SJCRH30 (cell line): ENCODE data around the gene TMEM151A. TPM values are rescaled to one million over a fixed set of nuclear protein-coding genes. Genes with fewer than 3 reads are reported as not detected.
"Not testable (repeated sequence)": the region's sequence is repeated elsewhere in the genome, so short reads cannot be mapped to it uniquely, and the experiment has no call there.

Source experiments
- DNase-seq, 2 experiments: peaks; one replicate each; pipeline ENCODE4 v3.0.0-alpha.2; 2015 to 2020
- H3K27ac ChIP-seq: fragments of 250-450 bp; sonication (Bioruptor Pico); 2 replicates; pipeline ENCODE4 v1.5.1; 2020; ENCODE audit warnings: mild to moderate bottlenecking, moderate library complexity
- H3K27me3 ChIP-seq: fragments of 250-450 bp; sonication (Bioruptor Pico); 2 replicates; pipeline ENCODE4 v1.5.1; 2020; ENCODE audit warnings: mild to moderate bottlenecking, moderate library complexity
- H3K36me3 ChIP-seq: fragments of 250-450 bp; sonication (Bioruptor Pico); 2 replicates; pipeline ENCODE4 v1.5.1; 2020; ENCODE audit warnings: mild to moderate bottlenecking, moderate library complexity
- H3K4me1 ChIP-seq: fragments of 250-450 bp; sonication (Bioruptor Pico); 2 replicates; pipeline ENCODE4 v1.5.1; 2020; ENCODE audit warnings: mild to moderate bottlenecking, moderate library complexity
- H3K4me3 ChIP-seq: fragments of 250-450 bp; sonication (Bioruptor Pico); 2 replicates; pipeline ENCODE4 v1.5.1; 2020; ENCODE audit warnings: mild to moderate bottlenecking, moderate library complexity
- H3K9me3 ChIP-seq: fragments of 250-450 bp; sonication (Bioruptor Pico); replicated peaks from 2 replicates; pipeline ENCODE4 v1.5.1; 2020; ENCODE audit warnings: mild to moderate bottlenecking, moderate library complexity
- total RNA-seq: library from RNA; depleted of rRNA; stranded (reverse); fragments of >200 nt; shearing (Covaris generic); gene quantifications from 2 replicates; pipeline ENCODE4 v1.2.3, GENCODE V29; 2014; rRNA removed

TMEM151A gene
- total RNA-seq = not detected in 2 replicates

DNA sequence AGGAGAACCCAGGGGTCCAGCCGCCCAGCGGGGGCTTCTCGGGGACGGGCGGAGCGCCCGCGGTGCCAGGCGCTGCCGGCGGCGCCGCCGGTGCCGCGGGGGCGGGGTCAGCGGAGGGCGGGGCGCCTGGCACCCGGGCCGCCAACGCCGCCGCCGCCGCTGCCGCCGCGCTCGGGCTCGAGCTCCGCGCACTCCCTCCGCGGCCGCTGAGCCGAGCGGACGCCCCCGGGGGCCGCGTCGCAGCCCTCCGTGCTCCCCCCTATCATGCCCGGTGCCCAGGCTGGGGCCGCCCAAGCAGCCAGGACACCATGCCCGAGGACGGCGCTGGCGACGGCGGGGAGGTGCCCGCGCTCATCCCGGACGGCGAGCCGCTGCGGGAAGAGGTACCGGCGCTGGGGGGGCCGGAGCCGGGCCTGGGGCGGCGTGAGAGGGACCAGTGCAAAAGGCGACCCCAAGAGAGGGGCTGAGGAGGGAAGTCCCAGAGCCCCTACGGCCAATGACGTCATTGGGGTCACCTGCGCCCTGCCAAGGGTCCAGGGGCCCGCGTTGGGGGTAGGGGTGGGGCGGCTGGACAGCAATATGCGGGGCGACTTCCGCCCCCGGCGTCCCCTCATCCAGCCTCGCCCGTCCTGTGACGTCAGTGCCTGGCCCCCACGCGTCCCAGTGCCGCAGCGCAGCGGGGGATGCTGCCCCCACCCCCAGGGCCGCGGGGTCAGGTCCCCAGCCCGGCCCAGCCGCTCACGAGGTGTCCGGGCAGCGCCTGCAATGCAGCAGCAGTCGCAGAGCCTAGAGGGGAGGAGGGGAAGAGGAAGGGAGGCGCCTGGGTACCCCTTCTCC, at the start of gene TMEM151A:
Gene TMEM151A (plus strand): TSS at position 189 of the 837 bp plus-strand sequence. CDS start 120 bp downstream, at position 309.
- Histone ChIP-seq H3K36me3 (no peaks in the 10 kb centered on the region), H3K9me3 (no peaks in the 10 kb centered on the region), H3K4me3 (no peak within 1 kb of the TSS), H3K27ac (no peak within 1 kb of the TSS), H3K4me1 (peaks cover 4% of the 10 kb centered on the region; the same call in 1 of the 2 replicates), H3K27me3 (no peaks in the 10 kb centered on the region)
- no peak for DNase-seq

DNA sequence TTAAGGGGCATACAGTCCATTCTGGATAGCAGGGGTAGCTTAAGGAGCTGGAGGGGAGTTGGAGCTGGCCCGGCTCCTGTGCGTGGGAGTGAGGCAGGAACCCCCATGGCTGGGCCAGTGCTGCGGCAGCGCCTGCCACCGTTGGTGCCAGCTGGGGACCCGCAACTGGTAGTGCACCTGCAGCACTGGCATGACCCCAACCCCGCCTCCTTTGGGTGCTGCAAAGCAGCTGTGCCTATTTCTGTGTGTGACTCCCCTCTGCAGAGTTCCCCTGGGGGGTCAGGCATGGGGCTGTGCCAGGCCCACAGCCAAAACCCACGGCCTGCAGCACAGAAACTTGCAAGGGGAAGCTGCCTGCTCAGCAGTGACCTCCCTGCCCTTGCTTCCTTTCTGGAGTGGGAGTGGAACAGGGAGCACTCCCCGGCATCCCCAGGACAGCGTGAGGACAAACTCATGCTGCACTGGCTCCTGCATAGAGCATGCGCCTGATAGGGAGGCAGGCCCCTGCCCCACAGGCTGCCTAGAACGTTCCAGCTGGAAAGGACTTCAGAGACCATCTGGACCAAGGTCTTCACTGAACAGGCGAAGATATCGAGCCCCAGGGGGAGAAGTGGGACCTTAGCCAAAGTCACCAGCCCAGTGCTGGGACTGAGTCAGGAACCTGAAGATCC, 49.5 kb upstream of the TMEM151A start:
- DNase-seq = no peak
- Histone ChIP-seq H3K9me3 (no peaks in the 10 kb centered on the region), H3K4me1 (no peaks in the 10 kb centered on the region), H3K36me3 (no peaks in the 10 kb centered on the region), H3K27me3 (no peaks in the 10 kb centered on the region), H3K27ac (no peak overlapping the region), H3K4me3 (no peak overlapping the region)

DNA sequence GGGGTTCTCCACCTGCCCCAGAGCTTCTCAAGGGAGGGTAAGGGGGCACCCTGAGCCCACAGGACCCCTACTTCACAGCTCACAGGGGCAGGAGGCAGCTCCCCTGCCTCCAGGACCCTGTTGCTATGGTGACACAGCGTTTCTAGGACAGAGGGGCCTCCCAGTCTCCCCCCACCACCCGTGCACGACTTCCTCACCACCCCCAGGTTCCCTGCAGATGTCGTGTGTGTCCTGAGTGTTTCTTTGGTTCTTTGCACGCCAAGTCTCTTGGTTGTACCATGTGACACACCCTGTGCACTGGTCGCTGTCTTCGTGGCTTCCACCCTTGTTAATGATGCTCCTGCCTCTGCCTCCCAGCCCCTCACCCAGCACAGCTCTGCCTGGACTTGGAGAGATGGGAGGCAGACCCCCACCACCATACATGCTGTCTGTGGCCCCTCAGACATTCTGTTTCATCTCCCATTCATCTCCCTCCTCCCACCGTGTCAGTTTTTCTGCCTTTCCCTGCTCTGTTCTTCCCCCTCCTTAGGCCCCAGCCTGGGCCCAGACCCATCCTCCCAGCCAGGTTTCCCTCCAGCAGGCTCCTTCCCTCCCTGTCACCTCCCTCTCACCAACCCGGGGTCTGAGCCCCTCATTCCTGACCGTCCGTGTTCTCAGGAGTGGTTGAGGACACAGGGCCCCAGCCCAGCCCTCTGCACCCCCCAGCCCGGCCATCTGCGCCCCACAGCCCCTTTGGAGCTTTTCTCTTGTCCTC, 47.7 kb upstream of the TMEM151A start:
- Histone ChIP-seq H3K4me3 (no peak overlapping the region), H3K36me3 (no peaks in the 10 kb centered on the region), H3K4me1 (no peaks in the 10 kb centered on the region), H3K27me3 (no peaks in the 10 kb centered on the region), H3K9me3 (no peaks in the 10 kb centered on the region), H3K27ac (no peak overlapping the region)
- DNase-seq = no peak

DNA sequence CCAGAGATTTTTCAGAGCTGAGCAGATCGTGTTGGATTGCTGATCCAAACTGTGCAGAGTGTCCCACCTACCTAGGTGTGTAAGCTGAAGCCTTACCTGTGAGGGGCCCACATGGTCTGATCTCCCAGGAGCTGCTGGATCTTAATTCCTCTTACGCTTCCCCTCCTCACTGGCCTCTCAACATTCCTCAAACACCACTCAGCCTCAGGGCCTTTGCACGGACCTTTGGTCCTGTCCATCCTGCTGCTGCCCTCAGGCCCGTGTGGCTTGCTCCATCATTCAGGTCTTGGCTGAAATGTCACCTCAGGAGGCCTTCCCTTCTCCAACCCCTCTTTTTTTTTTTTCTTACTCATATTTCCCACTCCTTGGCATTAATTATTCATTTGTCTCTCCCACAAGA, 44.4 kb upstream of the TMEM151A start:
- Histone ChIP-seq H3K4me3 (no peak overlapping the region), H3K27me3 (no peaks in the 10 kb centered on the region), H3K36me3 (no peaks in the 10 kb centered on the region; the same call in 1 of the 2 replicates), H3K9me3 (no peaks in the 10 kb centered on the region), H3K27ac (no peak overlapping the region), H3K4me1 (no peaks in the 10 kb centered on the region)
- no peak for DNase-seq

DNA sequence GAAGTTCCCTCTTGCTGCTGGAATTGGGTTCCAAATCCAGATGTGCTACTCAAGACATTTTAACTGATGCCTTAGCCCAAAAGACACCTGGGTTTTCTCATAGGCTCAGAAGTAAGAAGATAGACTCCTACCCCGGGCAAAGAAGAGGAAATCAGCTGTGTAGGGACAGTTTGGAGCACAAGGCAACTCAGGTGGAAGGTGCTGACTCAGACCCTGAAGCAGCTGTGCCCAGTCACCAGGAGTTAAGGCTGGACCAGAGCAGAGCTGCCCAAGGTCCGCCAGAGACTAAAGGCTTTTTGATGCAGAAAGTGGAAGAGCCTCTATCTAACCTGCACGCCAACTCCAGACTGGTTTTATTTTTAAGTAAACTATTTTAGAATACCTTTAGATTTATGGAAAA, 43.9 kb upstream of the TMEM151A start:
- Histone ChIP-seq H3K27me3 (no peaks in the 10 kb centered on the region), H3K4me3 (no peak overlapping the region), H3K4me1 (no peaks in the 10 kb centered on the region), H3K9me3 (no peaks in the 10 kb centered on the region), H3K27ac (no peak overlapping the region), H3K36me3 (no peaks in the 10 kb centered on the region; the same call in 1 of the 2 replicates)
- no peak for DNase-seq

DNA sequence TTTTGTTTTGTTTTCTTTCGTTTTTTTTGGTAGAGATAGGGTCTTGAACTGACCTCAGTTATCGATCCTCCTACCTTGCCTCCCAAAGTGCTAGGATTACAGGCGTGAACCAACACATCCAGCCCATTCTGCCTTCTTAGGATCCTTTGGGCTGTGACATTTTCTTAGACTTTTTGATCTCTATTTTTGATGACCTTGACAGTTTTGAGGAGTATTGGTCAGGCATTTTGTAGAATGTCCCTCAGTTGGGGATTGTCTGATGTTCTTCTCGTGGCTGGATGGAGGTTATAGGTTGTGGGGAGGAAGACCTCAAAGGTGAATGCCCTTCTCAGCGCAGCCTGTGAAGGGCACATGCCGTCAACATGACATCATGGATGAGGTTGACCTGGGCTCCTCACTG, 42.8 kb upstream of the TMEM151A start:
- H3K4me1 ChIP-seq = no peaks in the 10 kb centered on the region
- H3K4me3 ChIP-seq = no peak overlapping the region
- DNase-seq = no peak
- no peak overlapping the region for H3K27ac ChIP-seq
- H3K36me3 ChIP-seq = no peaks in the 10 kb centered on the region; the same call in 1 of the 2 replicates
- H3K9me3 ChIP-seq = no peaks in the 10 kb centered on the region
- no peaks in the 10 kb centered on the region for H3K27me3 ChIP-seq

DNA sequence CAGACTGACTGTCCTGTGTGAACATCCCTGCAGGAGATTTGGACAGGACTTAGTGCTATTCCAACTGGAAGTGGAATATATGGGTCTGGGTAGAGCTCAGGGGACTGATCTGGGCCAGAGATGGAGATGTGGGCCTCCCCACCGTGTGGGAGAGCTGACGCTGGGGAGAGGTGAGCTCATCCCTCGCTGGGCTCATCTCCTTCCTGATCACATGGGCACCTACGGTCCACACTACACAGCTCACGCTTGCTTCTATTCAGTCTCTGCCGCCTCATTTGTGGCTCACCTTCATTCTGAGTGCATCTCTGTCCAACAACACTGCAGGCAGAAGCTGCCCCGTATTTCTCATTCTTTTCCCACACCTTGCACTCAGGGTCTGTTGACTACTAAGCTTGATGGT, 39.9 kb upstream of the TMEM151A start:
- Histone ChIP-seq H3K4me1 (no peaks in the 10 kb centered on the region), H3K4me3 (no peak overlapping the region), H3K27me3 (no peaks in the 10 kb centered on the region), H3K36me3 (no peaks in the 10 kb centered on the region; the same call in 1 of the 2 replicates), H3K27ac (no peak overlapping the region), H3K9me3 (no peaks in the 10 kb centered on the region)
- DNase-seq = no peak

DNA sequence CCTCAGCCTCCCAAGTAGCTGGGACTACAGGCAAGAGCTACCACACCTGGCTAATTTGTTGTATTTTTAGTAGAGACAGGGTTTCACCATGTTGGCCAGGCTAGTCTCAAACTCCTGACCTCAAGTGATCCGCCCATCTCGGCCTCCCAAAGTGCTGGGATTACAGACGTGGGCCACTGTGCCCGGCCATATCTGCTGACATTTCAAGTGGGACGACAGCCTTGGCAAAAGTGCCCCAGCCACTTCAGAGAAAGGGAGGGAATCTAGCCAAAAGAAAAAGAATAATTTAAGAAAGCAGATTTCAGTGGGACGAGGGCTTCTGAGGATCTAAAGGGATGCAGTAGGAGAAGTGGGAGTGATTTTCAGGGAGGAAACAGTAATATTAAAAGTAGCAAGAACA, 38.6 kb upstream of the TMEM151A start:
- not testable (repeated sequence) for H3K4me3 ChIP-seq, H3K36me3 ChIP-seq, H3K27me3 ChIP-seq, H3K4me1 ChIP-seq, DNase-seq, H3K9me3 ChIP-seq, H3K27ac ChIP-seq

DNA sequence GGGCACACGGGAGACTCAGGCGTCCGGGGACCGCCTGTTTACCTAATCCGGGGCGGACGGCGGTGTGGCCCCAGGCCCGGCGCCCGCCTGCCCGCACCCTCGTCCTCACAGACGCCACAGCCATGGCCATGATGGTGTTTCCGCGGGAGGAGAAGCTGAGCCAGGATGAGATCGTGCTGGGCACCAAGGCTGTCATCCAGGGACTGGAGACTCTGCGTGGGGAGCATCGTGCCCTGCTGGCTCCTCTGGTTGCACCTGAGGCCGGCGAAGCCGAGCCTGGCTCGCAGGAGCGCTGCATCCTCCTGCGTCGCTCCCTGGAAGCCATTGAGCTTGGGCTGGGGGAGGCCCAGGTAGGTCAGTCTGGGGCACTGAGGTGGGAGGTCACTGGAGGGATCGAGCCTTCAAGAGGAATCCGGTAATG, 33.2 kb upstream of the TMEM151A start:
- H3K27ac ChIP-seq = no peak overlapping the region
- no peaks in the 10 kb centered on the region for H3K27me3 ChIP-seq
- H3K9me3 ChIP-seq = no peaks in the 10 kb centered on the region
- peak overlapping the region; percentile 89 for H3K4me3 ChIP-seq
- H3K36me3 ChIP-seq = no peaks in the 10 kb centered on the region; the same call in 1 of the 2 replicates
- H3K4me1 ChIP-seq = peaks cover 3% of the 10 kb centered on the region; the same call in 1 of the 2 replicates
- no peak for DNase-seq

DNA sequence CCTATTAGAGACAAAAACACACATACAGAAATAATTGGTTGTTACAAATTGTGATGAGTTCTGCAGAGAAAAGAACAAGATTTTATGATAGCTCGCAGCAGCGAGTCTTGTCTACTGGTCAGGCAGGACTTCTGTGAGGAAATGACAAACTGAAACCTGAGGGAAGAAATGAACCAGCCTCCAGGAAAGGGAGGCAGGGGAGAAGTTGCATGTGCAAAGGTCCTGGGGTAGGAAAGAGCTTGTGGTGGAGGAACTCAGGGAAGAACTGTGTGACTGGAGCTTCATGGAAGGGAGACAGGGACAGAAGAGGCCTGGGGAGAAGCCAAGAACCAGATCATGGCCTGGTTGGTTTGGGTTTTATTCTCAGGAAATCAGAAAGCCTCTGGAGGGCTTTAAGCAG, 32.5 kb upstream of the TMEM151A start:
- no peak overlapping the region for H3K4me3 ChIP-seq
- no peak for DNase-seq
- no peak overlapping the region for H3K27ac ChIP-seq
- H3K27me3 ChIP-seq = no peaks in the 10 kb centered on the region
- H3K4me1 ChIP-seq = peaks cover 3% of the 10 kb centered on the region; the same call in 1 of the 2 replicates
- no peaks in the 10 kb centered on the region; the same call in 1 of the 2 replicates for H3K36me3 ChIP-seq
- no peaks in the 10 kb centered on the region for H3K9me3 ChIP-seq

DNA sequence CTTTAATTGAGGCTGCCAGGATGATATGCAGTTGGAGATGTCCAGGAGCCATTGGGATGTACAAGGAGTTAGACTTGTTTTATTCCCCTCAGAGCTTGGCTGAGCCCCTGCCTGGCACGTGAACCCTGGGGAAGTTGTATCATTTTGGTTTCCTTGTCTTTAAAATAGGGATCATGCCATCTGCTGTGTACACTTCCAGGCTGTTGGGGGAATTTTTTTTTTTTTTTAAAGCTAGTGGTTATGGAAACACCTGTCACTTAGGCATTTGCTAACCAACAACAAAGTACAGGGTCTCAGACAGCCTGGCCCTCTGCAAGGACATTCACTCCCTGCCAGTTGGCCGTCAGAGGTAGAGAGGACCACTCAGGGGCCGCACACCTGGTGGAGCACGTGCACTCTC, 31.7 kb upstream of the TMEM151A start:
- no peak overlapping the region for H3K27ac ChIP-seq
- H3K36me3 ChIP-seq = no peaks in the 10 kb centered on the region; the same call in 1 of the 2 replicates
- no peaks in the 10 kb centered on the region for H3K9me3 ChIP-seq

DNA sequence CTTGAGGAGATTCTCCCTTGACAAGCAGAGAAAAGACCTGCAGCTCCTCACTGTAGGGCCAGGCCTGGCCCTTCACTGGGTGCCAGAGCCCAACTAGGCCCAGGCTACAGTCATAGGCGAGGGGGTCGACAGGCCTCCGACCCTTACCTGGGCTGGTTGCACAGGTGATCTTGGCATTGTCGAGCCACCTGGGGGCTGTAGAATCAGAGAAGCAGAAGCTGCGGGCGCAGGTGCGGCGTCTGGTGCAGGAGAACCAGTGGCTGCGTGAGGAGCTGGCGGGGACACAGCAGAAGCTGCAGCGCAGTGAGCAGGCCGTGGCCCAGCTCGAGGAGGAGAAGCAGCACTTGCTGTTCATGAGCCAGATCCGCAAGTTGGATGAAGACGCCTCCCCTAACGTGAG, 30.1 kb upstream of the TMEM151A start:
- H3K36me3 ChIP-seq = no peaks in the 10 kb centered on the region; the same call in 1 of the 2 replicates
- DNase-seq = no peak

More for the DNA sequence above, 31.7 kb upstream of the TMEM151A start:
- Histone ChIP-seq H3K4me1 (peaks cover 3% of the 10 kb centered on the region; the same call in 1 of the 2 replicates), H3K27me3 (no peaks in the 10 kb centered on the region), H3K4me3 (no peak overlapping the region)
- DNase-seq = no peak

DNA sequence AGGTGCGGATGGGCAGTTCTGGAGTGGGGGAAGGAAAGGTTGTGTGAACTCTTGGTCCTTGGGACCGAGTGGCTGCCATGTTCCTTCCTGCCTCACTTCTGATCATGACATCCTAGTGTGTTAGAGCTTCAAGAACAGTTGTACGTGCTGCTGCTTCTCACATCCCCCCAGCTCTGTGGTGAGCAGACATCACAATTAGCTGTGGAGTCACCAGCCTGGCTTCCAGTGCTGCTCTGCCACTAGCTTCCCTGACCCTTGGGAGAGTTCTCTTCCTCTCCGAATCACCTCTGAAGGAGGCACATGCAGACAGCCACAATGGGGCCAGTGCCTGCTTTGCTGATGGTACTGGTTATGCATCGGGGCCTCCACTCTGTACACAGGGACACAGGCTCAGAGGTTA, 29.5 kb upstream of the TMEM151A start:
- Histone ChIP-seq H3K36me3 (no peaks in the 10 kb centered on the region; the same call in 1 of the 2 replicates), H3K9me3 (no peaks in the 10 kb centered on the region), H3K4me3 (no peak overlapping the region), H3K4me1 (peaks cover 3% of the 10 kb centered on the region; the same call in 1 of the 2 replicates), H3K27me3 (no peaks in the 10 kb centered on the region), H3K27ac (no peak overlapping the region)
- no peak for DNase-seq

More for the DNA sequence above, 30.1 kb upstream of the TMEM151A start:
- H3K27me3 ChIP-seq = no peaks in the 10 kb centered on the region
- no peaks in the 10 kb centered on the region for H3K9me3 ChIP-seq
- H3K27ac ChIP-seq = no peak overlapping the region
- H3K4me3 ChIP-seq = no peak overlapping the region
- peaks cover 3% of the 10 kb centered on the region; the same call in 1 of the 2 replicates for H3K4me1 ChIP-seq

DNA sequence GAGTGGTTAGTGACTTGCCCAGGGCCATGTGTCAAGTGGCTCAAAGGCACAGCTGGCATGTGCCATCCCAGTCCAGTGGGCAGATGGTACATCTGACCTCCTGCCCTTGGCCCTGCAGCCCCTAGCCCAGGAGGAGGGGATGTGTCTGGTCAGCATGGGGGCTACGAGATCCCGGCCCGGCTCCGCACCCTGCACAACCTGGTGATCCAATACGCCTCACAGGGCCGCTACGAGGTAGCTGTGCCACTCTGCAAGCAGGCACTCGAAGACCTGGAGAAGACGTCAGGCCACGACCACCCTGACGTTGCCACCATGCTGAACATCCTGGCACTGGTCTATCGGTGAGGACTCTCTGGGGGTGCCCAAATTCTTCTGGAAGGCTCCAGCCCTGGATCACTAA, 29.0 kb upstream of the TMEM151A start:
- no peak overlapping the region for H3K27ac ChIP-seq
- peaks cover 3% of the 10 kb centered on the region; the same call in 1 of the 2 replicates for H3K4me1 ChIP-seq
- no peak overlapping the region for H3K4me3 ChIP-seq
- H3K9me3 ChIP-seq = no peaks in the 10 kb centered on the region
- no peaks in the 10 kb centered on the region; the same call in 1 of the 2 replicates for H3K36me3 ChIP-seq
- no peaks in the 10 kb centered on the region for H3K27me3 ChIP-seq
- DNase-seq = no peak
